ENCODE results near the gene C4orf51.

The C4orf51 gene

GRCh38 chr4:145703850-145704497 is 24.0 kb downstream of the C4orf51 start:
- no peaks in the 10 kb centered on the region for H3K79me2 ChIP-seq (ENCODE audit: control insufficient read depth, insufficient read depth, low read length, unreplicated experiment)
- no peak overlapping the region for H3K27ac ChIP-seq (ENCODE audit: low read depth, low read length)
- H3K4me3 ChIP-seq (ENCODE audit: low read depth, low read length): no peak overlapping the region
- H3K4me1 ChIP-seq (ENCODE audit: control insufficient read depth, insufficient read depth, low read length, unreplicated experiment): peaks cover under 1% of the 10 kb centered on the region
- no peaks in the 10 kb centered on the region for H3K36me3 ChIP-seq (ENCODE audit: insufficient read depth, low read length)
- H3K27me3 ChIP-seq (ENCODE audit: insufficient read depth, low read length): no peaks in the 10 kb centered on the region
- no peak overlapping the region for H2AFZ ChIP-seq (ENCODE audit: low read length, unreplicated experiment)

DNA sequence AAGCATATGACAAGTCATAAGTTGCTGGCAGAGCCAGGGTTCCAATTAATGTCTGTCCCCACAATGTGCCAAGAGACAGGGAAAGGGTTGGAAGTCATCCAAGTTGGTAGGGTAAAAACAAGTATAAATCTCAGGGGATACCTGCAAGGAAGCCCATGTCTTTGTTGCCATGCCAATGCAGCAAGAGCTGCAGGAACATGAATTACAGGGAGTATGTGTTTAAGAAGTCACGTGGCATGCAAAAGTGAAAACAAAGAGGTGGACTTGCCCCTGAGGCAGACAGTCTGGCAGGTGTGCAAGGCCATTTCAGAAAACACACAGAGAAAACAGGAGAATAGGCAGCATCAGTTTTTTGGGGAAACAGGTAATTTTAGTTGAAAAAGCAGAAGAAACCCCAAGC is 29.4 kb downstream of the C4orf51 start:
- H3K4me1 ChIP-seq (ENCODE audit: control insufficient read depth, insufficient read depth, low read length, unreplicated experiment): peaks cover 16% of the 10 kb centered on the region
- no peaks in the 10 kb centered on the region for H3K79me2 ChIP-seq (ENCODE audit: control insufficient read depth, insufficient read depth, low read length, unreplicated experiment)
- H2AFZ ChIP-seq (ENCODE audit: low read length, unreplicated experiment): no peak overlapping the region
- no peak overlapping the region for H3K4me3 ChIP-seq (ENCODE audit: low read depth, low read length)
- no peak overlapping the region for H3K27ac ChIP-seq (ENCODE audit: low read depth, low read length)
- no peaks in the 10 kb centered on the region for H3K27me3 ChIP-seq (ENCODE audit: insufficient read depth, low read length)
- H3K36me3 ChIP-seq (ENCODE audit: insufficient read depth, low read length): no peaks in the 10 kb centered on the region

GRCh38 chr4:145709843-145710242 is 29.9 kb downstream of the C4orf51 start:
- H3K79me2 ChIP-seq (ENCODE audit: control insufficient read depth, insufficient read depth, low read length, unreplicated experiment): no peaks in the 10 kb centered on the region
- no peak overlapping the region for H3K27ac ChIP-seq (ENCODE audit: low read depth, low read length)
- H3K4me1 ChIP-seq (ENCODE audit: control insufficient read depth, insufficient read depth, low read length, unreplicated experiment): peaks cover 16% of the 10 kb centered on the region
- no peaks in the 10 kb centered on the region for H3K36me3 ChIP-seq (ENCODE audit: insufficient read depth, low read length)
- no peaks in the 10 kb centered on the region for H3K27me3 ChIP-seq (ENCODE audit: insufficient read depth, low read length)
- H2AFZ ChIP-seq (ENCODE audit: low read length, unreplicated experiment): no peak overlapping the region
- no peak overlapping the region for H3K4me3 ChIP-seq (ENCODE audit: low read depth, low read length)

- Histone ChIP-seq H3K4me3 (ENCODE audit: low read depth, low read length) (no peak overlapping the region), H3K79me2 (ENCODE audit: control insufficient read depth, insufficient read depth, low read length, unreplicated experiment) (no peaks in the 10 kb centered on the region), H2AFZ (ENCODE audit: low read length, unreplicated experiment) (no peak overlapping the region), H3K27ac (ENCODE audit: low read depth, low read length) (no peak overlapping the region), H3K36me3 (ENCODE audit: insufficient read depth, low read length) (no peaks in the 10 kb centered on the region), H3K4me1 (ENCODE audit: control insufficient read depth, insufficient read depth, low read length, unreplicated experiment) (no peaks in the 10 kb centered on the region), H3K27me3 (ENCODE audit: insufficient read depth, low read length) (no peaks in the 10 kb centered on the region)
These were observed 36.3 kb downstream of the C4orf51 start for GRCh38 chr4:145716200-145716599.

DNA sequence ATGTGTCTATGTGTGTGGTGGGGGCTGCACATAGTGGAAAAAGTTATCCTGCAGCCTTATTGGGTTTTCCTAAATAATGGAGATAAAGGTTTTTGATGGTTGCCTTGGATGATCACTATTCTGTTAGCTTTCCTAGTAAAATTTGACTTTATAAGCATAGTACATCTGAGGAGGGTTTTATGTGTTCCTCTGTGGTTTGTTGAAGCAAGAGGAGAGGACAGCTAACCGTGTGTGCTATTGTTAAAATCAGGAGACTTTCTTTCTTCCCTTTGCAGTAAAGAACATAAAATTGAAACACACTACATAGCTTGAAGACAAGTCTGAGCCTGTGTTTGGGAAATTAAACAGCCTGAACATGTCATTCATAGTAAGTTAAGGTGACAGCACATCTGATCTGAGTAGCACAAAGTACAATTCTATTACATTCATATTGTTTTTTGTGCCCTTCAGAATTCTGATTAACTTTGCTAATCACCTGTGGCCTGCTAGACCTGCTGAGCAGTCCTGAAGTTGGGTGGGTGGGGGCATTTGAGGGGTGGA is 36.8 kb downstream of the C4orf51 start:
- H3K36me3 ChIP-seq (ENCODE audit: insufficient read depth, low read length): no peaks in the 10 kb centered on the region
- no peak overlapping the region for H3K4me3 ChIP-seq (ENCODE audit: low read depth, low read length)
- H3K4me1 ChIP-seq (ENCODE audit: control insufficient read depth, insufficient read depth, low read length, unreplicated experiment): no peaks in the 10 kb centered on the region
- H3K79me2 ChIP-seq (ENCODE audit: control insufficient read depth, insufficient read depth, low read length, unreplicated experiment): no peaks in the 10 kb centered on the region
- H2AFZ ChIP-seq (ENCODE audit: low read length, unreplicated experiment): no peak overlapping the region
- no peak overlapping the region for H3K27ac ChIP-seq (ENCODE audit: low read depth, low read length)
- H3K27me3 ChIP-seq (ENCODE audit: insufficient read depth, low read length): no peaks in the 10 kb centered on the region

DNA sequence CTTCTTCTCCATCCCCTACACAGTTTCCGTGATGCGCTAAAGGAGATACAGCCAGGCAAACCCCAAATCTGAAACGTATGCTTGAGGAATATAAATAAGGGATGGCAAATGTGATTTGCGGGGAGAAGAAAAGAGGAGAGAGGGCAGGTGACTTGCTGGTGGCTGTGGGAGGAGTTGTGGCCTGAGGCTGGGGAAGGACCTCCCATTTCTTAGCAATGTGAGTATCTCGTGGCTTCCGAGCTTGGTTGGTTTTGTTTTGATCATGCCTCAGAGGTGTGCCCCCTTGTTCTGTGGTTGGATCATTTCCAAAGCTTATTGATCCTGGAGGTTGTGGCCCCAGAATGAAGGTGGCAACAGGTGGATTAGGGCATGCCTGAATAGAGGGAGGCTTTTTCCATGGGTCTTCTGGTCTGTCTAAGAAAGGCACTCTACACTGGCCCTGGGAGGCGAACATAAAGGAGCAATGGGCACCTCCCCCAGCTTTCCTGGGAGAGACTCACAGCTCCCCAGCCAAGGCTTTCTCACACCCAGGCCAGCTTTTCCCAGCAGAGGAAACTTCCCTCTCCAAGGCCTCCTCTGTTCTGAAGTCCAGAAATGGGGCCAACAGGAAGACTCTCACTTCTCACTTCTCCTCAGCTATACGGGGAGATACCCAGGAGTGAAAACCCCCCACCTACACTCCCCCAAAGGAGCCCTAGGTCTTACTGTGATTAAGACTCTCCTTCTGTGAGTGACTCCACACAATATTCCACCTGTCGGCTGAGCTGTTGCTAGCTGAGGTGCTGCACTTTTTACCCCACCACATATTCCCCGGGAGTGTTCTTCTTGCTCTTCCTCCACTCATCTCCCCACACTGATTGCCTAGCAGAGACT is 40.0 kb downstream of the C4orf51 start:
- Histone ChIP-seq H3K4me3 (ENCODE audit: low read depth, low read length) (no peak overlapping the region), H3K27me3 (ENCODE audit: insufficient read depth, low read length) (no peaks in the 10 kb centered on the region), H3K79me2 (ENCODE audit: control insufficient read depth, insufficient read depth, low read length, unreplicated experiment) (no peaks in the 10 kb centered on the region), H3K36me3 (ENCODE audit: insufficient read depth, low read length) (no peaks in the 10 kb centered on the region), H2AFZ (ENCODE audit: low read length, unreplicated experiment) (no peak overlapping the region), H3K27ac (ENCODE audit: low read depth, low read length) (no peak overlapping the region), H3K4me1 (ENCODE audit: control insufficient read depth, insufficient read depth, low read length, unreplicated experiment) (no peaks in the 10 kb centered on the region)

GRCh38 chr4:145720656-145721055 is 40.7 kb downstream of the C4orf51 start:
- Histone ChIP-seq H2AFZ (ENCODE audit: low read length, unreplicated experiment) (no peak overlapping the region), H3K4me1 (ENCODE audit: control insufficient read depth, insufficient read depth, low read length, unreplicated experiment) (no peaks in the 10 kb centered on the region), H3K27me3 (ENCODE audit: insufficient read depth, low read length) (no peaks in the 10 kb centered on the region), H3K36me3 (ENCODE audit: insufficient read depth, low read length) (no peaks in the 10 kb centered on the region), H3K4me3 (ENCODE audit: low read depth, low read length) (no peak overlapping the region), H3K79me2 (ENCODE audit: control insufficient read depth, insufficient read depth, low read length, unreplicated experiment) (no peaks in the 10 kb centered on the region), H3K27ac (ENCODE audit: low read depth, low read length) (no peak overlapping the region)

- Histone ChIP-seq H3K27ac (ENCODE audit: low read depth, low read length) (no peak overlapping the region), H3K4me1 (ENCODE audit: control insufficient read depth, insufficient read depth, low read length, unreplicated experiment) (no peaks in the 10 kb centered on the region), H3K27me3 (ENCODE audit: insufficient read depth, low read length) (no peaks in the 10 kb centered on the region), H3K36me3 (ENCODE audit: insufficient read depth, low read length) (no peaks in the 10 kb centered on the region), H3K4me3 (ENCODE audit: low read depth, low read length) (no peak overlapping the region), H2AFZ (ENCODE audit: low read length, unreplicated experiment) (no peak overlapping the region), H3K79me2 (ENCODE audit: control insufficient read depth, insufficient read depth, low read length, unreplicated experiment) (no peaks in the 10 kb centered on the region)
These were observed 42.6 kb downstream of the C4orf51 start for GRCh38 chr4:145722561-145722960.

- H3K79me2 ChIP-seq (ENCODE audit: control insufficient read depth, insufficient read depth, low read length, unreplicated experiment): no peaks in the 10 kb centered on the region
- no peak overlapping the region for H2AFZ ChIP-seq (ENCODE audit: low read length, unreplicated experiment)
- H3K27me3 ChIP-seq (ENCODE audit: insufficient read depth, low read length): no peaks in the 10 kb centered on the region
- H3K27ac ChIP-seq (ENCODE audit: low read depth, low read length): no peak overlapping the region
- no peaks in the 10 kb centered on the region for H3K36me3 ChIP-seq (ENCODE audit: insufficient read depth, low read length)
- H3K4me1 ChIP-seq (ENCODE audit: control insufficient read depth, insufficient read depth, low read length, unreplicated experiment): no peaks in the 10 kb centered on the region
- H3K4me3 ChIP-seq (ENCODE audit: low read depth, low read length): no peak overlapping the region
These were observed 43.4 kb downstream of the C4orf51 start for GRCh38 chr4:145723336-145723735.

GRCh38 chr4:145730026-145730425 is 50.1 kb downstream of the C4orf51 start:
- Histone ChIP-seq H3K27me3 (ENCODE audit: insufficient read depth, low read length) (no peaks in the 10 kb centered on the region), H3K36me3 (ENCODE audit: insufficient read depth, low read length) (no peaks in the 10 kb centered on the region), H3K79me2 (ENCODE audit: control insufficient read depth, insufficient read depth, low read length, unreplicated experiment) (no peaks in the 10 kb centered on the region), H3K4me1 (ENCODE audit: control insufficient read depth, insufficient read depth, low read length, unreplicated experiment) (peaks cover 22% of the 10 kb centered on the region), H3K27ac (ENCODE audit: low read depth, low read length) (no peak overlapping the region), H2AFZ (ENCODE audit: low read length, unreplicated experiment) (no peak overlapping the region), H3K4me3 (ENCODE audit: low read depth, low read length) (no peak overlapping the region)

GRCh38 chr4:145731028-145731427 is 51.1 kb downstream of the C4orf51 start:
- no peak overlapping the region for H2AFZ ChIP-seq (ENCODE audit: low read length, unreplicated experiment)

More at GRCh38 chr4:145731028-145731427, 51.1 kb downstream of the C4orf51 start:
- no peaks in the 10 kb centered on the region for H3K27me3 ChIP-seq (ENCODE audit: insufficient read depth, low read length)
- peaks cover 31% of the 10 kb centered on the region for H3K4me1 ChIP-seq (ENCODE audit: control insufficient read depth, insufficient read depth, low read length, unreplicated experiment)
- no peak overlapping the region for H3K4me3 ChIP-seq (ENCODE audit: low read depth, low read length)
- no peaks in the 10 kb centered on the region for H3K36me3 ChIP-seq (ENCODE audit: insufficient read depth, low read length)
- no peak overlapping the region for H3K27ac ChIP-seq (ENCODE audit: low read depth, low read length)
- H3K79me2 ChIP-seq (ENCODE audit: control insufficient read depth, insufficient read depth, low read length, unreplicated experiment): no peaks in the 10 kb centered on the region
